Activated CD8-positive, alpha-beta T cell treated with anti-CD3 and anti-CD28 coated beads for 36 hours (primary cell): ENCODE results near the gene FAM217A. TPM values are rescaled to one million over a fixed set of nuclear protein-coding genes. Genes with fewer than 3 reads are reported as not detected.

Experiments used
- ATAC-seq: fragments of 200-7000 bp; cut with Tn5 transposase; one replicate; pipeline ENCODE4 v1.10.0; 2021; ENCODE audit warnings: mild to moderate bottlenecking, moderate library complexity
- CTCF ChIA-PET: fragments of 350-600 bp; sonication (Branson Sonifier 250); formaldehyde crosslinking; loops from one replicate; lab custom pipeline; 2021; ENCODE audit warnings: antibody characterized with exemption; lab: Charles Lee
- POLR2A ChIA-PET: fragments of 350-600 bp; sonication (Branson Sonifier 250); formaldehyde crosslinking; loops from one replicate; lab custom pipeline; 2021; ENCODE audit warnings: antibody characterized with exemption; lab: Charles Lee
- DNase-seq: peaks from one replicate; pipeline ENCODE4 v3.0.0-alpha.2; 2020
- H3K27ac Mint-ChIP-seq: one replicate; pipeline ENCODE4 v1.8.0; 2021; ENCODE audit warnings: mild to moderate bottlenecking, mixed read lengths
- H3K27me3 Mint-ChIP-seq: one replicate; pipeline ENCODE4 v1.8.0; 2021; ENCODE audit warnings: mixed read lengths
- H3K36me3 Mint-ChIP-seq: one replicate; pipeline ENCODE4 v1.8.0; 2021; ENCODE audit warnings: low read depth, mixed read lengths
- H3K4me1 Mint-ChIP-seq: one replicate; pipeline ENCODE4 v1.8.0; 2021; ENCODE audit warnings: low read depth, mixed read lengths
- H3K4me3 Mint-ChIP-seq: one replicate; pipeline ENCODE4 v1.8.0; 2021; ENCODE audit warnings: mild to moderate bottlenecking, moderate library complexity, mixed read lengths
- H3K9me3 Mint-ChIP-seq: one replicate; pipeline ENCODE4 v1.8.0; 2021; ENCODE audit warnings: mixed read lengths
- CTCF ChIP-seq: fragments of 200-600 bp; IDR thresholded peaks from one replicate; pipeline ENCODE4 v1.8.0; 2022; ENCODE audit warnings: antibody characterized with exemption, mild to moderate bottlenecking
- intact Hi-C: fragments of 100-400 bp; cut with micrococcal nuclease; formaldehyde crosslinking; loops from one replicate; pipeline ENCODE4 v1.10.0; 2022
- total RNA-seq, 2 experiments: library from RNA; stranded (reverse); gene quantifications; one replicate each; pipeline ENCODE4 v1.2.3, GENCODE V29; 2021

Gene FAM217A
- total RNA-seq, 2 experiments from 2014 or later = not detected

- CTCF ChIA-PET = no interaction called here
Observed at GRCh38 chr6:4028051-4028450, 50.9 kb downstream of the FAM217A start.

GRCh38 chr6:4025681-4026080 is 53.3 kb downstream of the FAM217A start:
- H3K4me3 Mint-ChIP-seq = no peak overlapping the region
- peaks cover 58% of the 10 kb centered on the region for H3K36me3 Mint-ChIP-seq
- H3K27ac Mint-ChIP-seq = no peak overlapping the region
- no peaks in the 10 kb centered on the region for H3K9me3 Mint-ChIP-seq
- no peak for TF ChIP-seq CTCF
- H3K27me3 Mint-ChIP-seq = no peaks in the 10 kb centered on the region
- ATAC-seq (no peak), DNase-seq (no peak)
- peaks cover 62% of the 10 kb centered on the region for H3K4me1 Mint-ChIP-seq
- intact Hi-C loops = no loop called here
- CTCF ChIA-PET = interaction anchor here (1.4 kb wide), 1 partner anchor 283 kb away, joined by 3 read pairs; no protein-coding TSS in a partner anchor
- POLR2A ChIA-PET = interaction anchor here (1.4 kb wide), 1 partner anchor 11 kb away, joined by 5 read pairs; no protein-coding TSS in a partner anchor

More at GRCh38 chr6:4028051-4028450, 50.9 kb downstream of the FAM217A start:
- no peak overlapping the region for H3K4me3 Mint-ChIP-seq
- H3K9me3 Mint-ChIP-seq = no peaks in the 10 kb centered on the region
- no peak for TF ChIP-seq CTCF
- DNase-seq = no peak
- H3K27me3 Mint-ChIP-seq = no peaks in the 10 kb centered on the region
- H3K4me1 Mint-ChIP-seq = peaks cover 77% of the 10 kb centered on the region
- POLR2A ChIA-PET = no interaction called here
- no peak overlapping the region for H3K27ac Mint-ChIP-seq
- ATAC-seq = no peak
- peaks cover 66% of the 10 kb centered on the region for H3K36me3 Mint-ChIP-seq
- intact Hi-C loops = no loop called here

GRCh38 chr6:4023240-4023639 is 55.7 kb downstream of the FAM217A start:
- TF ChIP-seq CTCF = no peak
- ATAC-seq = no peak
- peak overlapping the region; percentile 80 for H3K4me3 Mint-ChIP-seq
- H3K4me1 Mint-ChIP-seq = peaks cover 51% of the 10 kb centered on the region
- ChIA-PET CTCF (interaction anchor here (1.0 to 1.3 kb wide), 3 partner anchors 32 to 132 kb away, joined by 3 to 4 read pairs (median 3); no protein-coding TSS in a partner anchor), POLR2A (interaction anchor here (0.6 to 7.5 kb wide), 6 partner anchors 10 to 1075 kb away, joined by 3 to 50 read pairs (median 4); partner anchors contain the start of gene ECI2)
- H3K27ac Mint-ChIP-seq = peak overlapping the region; percentile 85
- no peaks in the 10 kb centered on the region for H3K27me3 Mint-ChIP-seq
- intact Hi-C loops = loop anchor here (5.0 kb wide), 1 partner anchor 34 kb away; no protein-coding TSS in a partner anchor
- H3K9me3 Mint-ChIP-seq = no peaks in the 10 kb centered on the region
- no peak for DNase-seq
- H3K36me3 Mint-ChIP-seq = peaks cover 41% of the 10 kb centered on the region

- H3K27ac Mint-ChIP-seq = peak overlapping the region; percentile 97
- H3K36me3 Mint-ChIP-seq = peaks cover 34% of the 10 kb centered on the region
- no peaks in the 10 kb centered on the region for H3K9me3 Mint-ChIP-seq
- POLR2A ChIA-PET = interaction anchor here (1.0 to 7.5 kb wide), 12 partner anchors 9 to 763 kb away, joined by 3 to 50 read pairs (median 5); partner anchors contain the start of gene ECI2
- H3K27me3 Mint-ChIP-seq = no peaks in the 10 kb centered on the region
- H3K4me1 Mint-ChIP-seq = peaks cover 44% of the 10 kb centered on the region
- CTCF ChIA-PET = interaction anchor here (0.9 to 1.6 kb wide), 13 partner anchors 8 to 273 kb away, joined by 3 to 7 read pairs (median 4); partner anchors contain the start of genes ECI2 and FAM50B
- intact Hi-C loops = loop anchor here (5.0 kb wide), 1 partner anchor 35 kb away; no protein-coding TSS in a partner anchor
- TF ChIP-seq CTCF = no peak
- peak overlapping the region; percentile 80 for H3K4me3 Mint-ChIP-seq
- ATAC-seq (no peak), DNase-seq (no peak)
Observed at GRCh38 chr6:4021854-4022695, 56.9 kb downstream of the FAM217A start.
